ENCODE measurements around the gene ATP8A2. TPM values are rescaled to one million over a fixed set of nuclear protein-coding genes. Genes with fewer than 3 reads are reported as not detected.
"Not testable (repeated sequence)": the region's sequence is repeated elsewhere in the genome, so short reads cannot be mapped to it uniquely, and the experiment has no call there.

Gene ATP8A2
- total RNA-seq, 1 donor from 2014 or later: not detected

- DNase-seq (ENCODE audit: low read depth): no peak
- H3K27me3 ChIP-seq (ENCODE audit: control insufficient read depth, insufficient read depth, low read length): no peaks in the 10 kb centered on the region
- FAIRE-seq: no peak
- no peak for TF ChIP-seq CTCF (IDR thresholded peaks at IDR 0.05; ENCODE audit: insufficient read depth, low read length, severe bottlenecking)
- no peak overlapping the region for H3K4me3 ChIP-seq (ENCODE audit: low read depth, low read length)
- H3K36me3 ChIP-seq (ENCODE audit: control insufficient read depth, insufficient read depth, low read length): no peaks in the 10 kb centered on the region
These were observed 405.7 kb downstream of the ATP8A2 start for GRCh38 chr13:25777509-25777908.

DNA sequence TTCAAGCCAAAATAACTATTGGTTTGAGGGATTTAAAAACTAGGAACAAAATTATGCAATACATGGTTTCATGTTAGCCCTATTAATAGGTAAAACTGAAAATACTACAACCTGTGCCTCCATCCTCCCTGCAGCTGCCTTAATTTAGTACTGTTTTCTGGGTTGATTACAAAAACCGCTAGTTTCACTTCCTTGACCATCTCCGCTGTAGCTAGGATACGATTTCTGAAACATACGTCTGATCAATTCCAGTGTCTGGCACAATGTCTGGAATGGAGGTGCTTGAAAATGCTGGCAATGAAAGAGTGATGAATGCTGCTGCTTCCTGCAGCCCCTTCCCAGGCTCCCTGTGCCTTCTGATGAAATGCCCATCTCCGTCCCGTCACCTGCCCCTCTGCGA lies 406.6 kb downstream of the ATP8A2 start:
- Histone ChIP-seq H3K4me3 (ENCODE audit: low read depth, low read length) (no peak overlapping the region), H3K36me3 (ENCODE audit: control insufficient read depth, insufficient read depth, low read length) (no peaks in the 10 kb centered on the region), H3K27me3 (ENCODE audit: control insufficient read depth, insufficient read depth, low read length) (no peaks in the 10 kb centered on the region)
- no peak for FAIRE-seq
- no peak for DNase-seq (ENCODE audit: low read depth)
- TF ChIP-seq CTCF (IDR thresholded peaks at IDR 0.05; ENCODE audit: insufficient read depth, low read length, severe bottlenecking): no peak

GRCh38 chr13:25778808-25779305 lies 407.1 kb downstream of the ATP8A2 start:
- Histone ChIP-seq H3K27me3 (ENCODE audit: control insufficient read depth, insufficient read depth, low read length) (no peaks in the 10 kb centered on the region), H3K4me3 (ENCODE audit: low read depth, low read length) (no peak overlapping the region), H3K36me3 (ENCODE audit: control insufficient read depth, insufficient read depth, low read length) (no peaks in the 10 kb centered on the region)
- no peak for DNase-seq (ENCODE audit: low read depth)
- TF ChIP-seq CTCF (IDR thresholded peaks at IDR 0.05; ENCODE audit: insufficient read depth, low read length, severe bottlenecking): no peak
- no peak for FAIRE-seq

GRCh38 chr13:25783076-25783475 lies 411.3 kb downstream of the ATP8A2 start:
- no peak for FAIRE-seq
- no peak for DNase-seq (ENCODE audit: low read depth)
- no peak for TF ChIP-seq CTCF (IDR thresholded peaks at IDR 0.05; ENCODE audit: insufficient read depth, low read length, severe bottlenecking)
- Histone ChIP-seq H3K36me3 (ENCODE audit: control insufficient read depth, insufficient read depth, low read length) (no peaks in the 10 kb centered on the region), H3K27me3 (ENCODE audit: control insufficient read depth, insufficient read depth, low read length) (no peaks in the 10 kb centered on the region), H3K4me3 (ENCODE audit: low read depth, low read length) (no peak overlapping the region)

GRCh38 chr13:25783601-25784024 lies 411.8 kb downstream of the ATP8A2 start:
- no peaks in the 10 kb centered on the region for H3K36me3 ChIP-seq (ENCODE audit: control insufficient read depth, insufficient read depth, low read length)
- no peaks in the 10 kb centered on the region for H3K27me3 ChIP-seq (ENCODE audit: control insufficient read depth, insufficient read depth, low read length)
- FAIRE-seq: no peak
- no peak for DNase-seq (ENCODE audit: low read depth)
- H3K4me3 ChIP-seq (ENCODE audit: low read depth, low read length): no peak overlapping the region
- TF ChIP-seq CTCF (IDR thresholded peaks at IDR 0.05; ENCODE audit: insufficient read depth, low read length, severe bottlenecking): no peak

GRCh38 chr13:25784119-25784518 lies 412.3 kb downstream of the ATP8A2 start:
- no peaks in the 10 kb centered on the region for H3K36me3 ChIP-seq (ENCODE audit: control insufficient read depth, insufficient read depth, low read length)
- FAIRE-seq: no peak
- no peaks in the 10 kb centered on the region for H3K27me3 ChIP-seq (ENCODE audit: control insufficient read depth, insufficient read depth, low read length)
- no peak for TF ChIP-seq CTCF (IDR thresholded peaks at IDR 0.05; ENCODE audit: insufficient read depth, low read length, severe bottlenecking)
- no peak overlapping the region for H3K4me3 ChIP-seq (ENCODE audit: low read depth, low read length)
- DNase-seq (ENCODE audit: low read depth): no peak

- DNase-seq (ENCODE audit: low read depth); H3K36me3 ChIP-seq (ENCODE audit: control insufficient read depth, insufficient read depth, low read length); FAIRE-seq; H3K27me3 ChIP-seq (ENCODE audit: control insufficient read depth, insufficient read depth, low read length); H3K4me3 ChIP-seq (ENCODE audit: low read depth, low read length): not testable (repeated sequence)
These were observed 418.4 kb downstream of the ATP8A2 start for GRCh38 chr13:25790137-25790536.
